HG03159 (cell line): ENCODE data around the gene ENTREP1.
"Not testable (repeated sequence)": the region's sequence is repeated elsewhere in the genome, so short reads cannot be mapped to it uniquely, and the experiment has no call there.

Source experiments
- ATAC-seq: cut with Tn5 transposase; IDR thresholded peaks from one replicate; pipeline ENCODE4 v1.9.1; 2021; ENCODE audit warnings: mild to moderate bottlenecking, moderate library complexity; ENCODE audit not compliant: unreplicated experiment

The ENTREP1 gene

DNA sequence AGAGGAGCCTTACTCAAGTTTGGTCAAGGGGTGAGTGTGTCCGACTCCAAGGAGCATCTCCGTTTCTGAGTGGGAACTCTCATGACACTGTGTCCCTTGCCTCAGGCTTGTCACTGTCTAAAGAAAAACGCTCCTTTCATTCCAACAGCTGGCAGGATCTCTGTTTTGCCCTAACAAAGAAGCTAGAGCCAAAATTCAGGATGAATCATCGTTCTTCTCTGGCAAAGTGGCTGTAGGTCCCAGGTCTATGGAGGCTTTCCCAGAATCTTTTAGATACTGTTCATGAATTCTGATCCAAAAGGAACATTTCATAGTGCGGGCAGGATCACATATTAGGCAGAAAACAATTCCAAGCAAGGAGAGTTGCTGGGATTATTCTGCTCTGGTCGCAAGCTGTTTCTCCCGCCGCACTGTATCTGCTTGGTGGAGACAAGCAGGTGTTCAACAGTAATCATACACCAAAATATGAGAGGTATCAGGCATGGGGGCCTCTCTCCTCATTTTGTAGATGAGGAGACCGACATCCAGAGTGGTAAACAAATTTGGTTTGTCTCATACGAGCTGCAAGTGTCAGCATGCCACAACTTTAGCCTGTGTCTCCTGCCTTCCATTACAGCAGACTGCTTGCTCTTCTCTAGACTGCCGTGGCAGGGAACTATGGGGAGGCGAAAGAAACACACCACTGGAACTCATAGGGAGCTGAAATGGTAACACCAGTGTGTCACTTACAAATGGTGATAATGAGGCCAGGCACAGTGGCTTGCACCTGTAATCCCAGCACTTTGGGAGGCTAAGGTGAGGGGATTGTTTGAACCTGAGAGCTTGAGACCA lies 72.6 kb downstream of the ENTREP1 start:
- ATAC-seq = no peak

DNA sequence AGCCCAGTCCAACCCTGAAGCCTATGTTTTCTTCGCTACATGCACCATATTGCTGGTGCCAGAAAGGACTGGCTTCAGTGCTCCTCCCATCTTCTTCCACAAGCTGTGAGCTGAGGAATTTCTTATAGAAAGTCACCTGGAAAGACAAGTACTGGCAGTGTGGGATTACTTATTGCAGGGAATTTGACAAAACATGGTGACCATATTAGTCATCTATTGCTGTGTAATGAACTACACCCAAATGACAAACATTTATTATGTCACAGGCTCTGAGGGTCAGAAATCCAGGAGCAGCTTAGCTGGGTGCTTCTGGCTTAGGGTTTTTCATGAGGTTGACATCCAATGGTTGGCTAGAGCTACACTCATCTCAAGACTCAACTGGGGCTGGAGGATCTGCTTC lies 75.5 kb downstream of the ENTREP1 start:
- ATAC-seq = no peak

DNA sequence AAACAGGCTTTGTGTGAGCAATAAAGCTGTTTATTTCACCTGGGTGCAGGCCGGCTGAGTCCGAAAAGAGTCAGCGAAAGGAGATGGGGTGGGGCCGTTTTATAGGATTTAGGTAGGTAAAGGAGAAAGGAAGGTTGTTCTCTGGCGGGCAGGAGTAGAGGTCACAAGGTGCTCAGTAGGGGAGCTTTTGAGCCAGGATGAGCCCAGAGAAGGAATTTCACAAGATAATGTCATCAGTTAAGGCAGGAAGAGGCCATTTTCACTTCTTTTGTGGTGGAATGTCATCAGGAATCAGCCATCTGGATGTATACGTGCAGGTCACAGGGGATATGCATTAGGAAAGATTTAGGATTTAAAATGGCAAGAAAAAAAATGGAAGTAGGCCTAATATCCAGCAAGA lies 84.9 kb downstream of the ENTREP1 start:
- not testable (repeated sequence) for ATAC-seq

DNA sequence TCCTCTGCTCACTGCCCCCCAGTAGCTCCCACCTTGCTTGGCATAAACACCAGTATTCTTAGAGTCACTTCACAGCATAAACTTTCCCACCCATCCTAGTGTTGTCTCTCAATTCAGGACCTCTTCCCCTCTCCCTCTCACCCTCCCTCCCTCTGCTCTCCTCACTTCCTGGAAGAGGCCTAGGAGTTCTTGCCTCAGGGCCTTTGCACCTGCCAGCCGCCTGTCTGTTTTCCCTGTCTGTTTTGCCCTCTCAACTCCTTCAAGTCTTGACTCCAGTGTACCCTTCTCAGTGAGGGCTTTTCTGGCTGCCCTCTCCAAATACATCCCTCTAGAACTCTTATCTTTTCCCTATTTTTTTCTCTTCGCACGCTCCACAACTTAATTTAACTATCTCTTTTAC lies 86.2 kb downstream of the ENTREP1 start:
- no peak for ATAC-seq

DNA sequence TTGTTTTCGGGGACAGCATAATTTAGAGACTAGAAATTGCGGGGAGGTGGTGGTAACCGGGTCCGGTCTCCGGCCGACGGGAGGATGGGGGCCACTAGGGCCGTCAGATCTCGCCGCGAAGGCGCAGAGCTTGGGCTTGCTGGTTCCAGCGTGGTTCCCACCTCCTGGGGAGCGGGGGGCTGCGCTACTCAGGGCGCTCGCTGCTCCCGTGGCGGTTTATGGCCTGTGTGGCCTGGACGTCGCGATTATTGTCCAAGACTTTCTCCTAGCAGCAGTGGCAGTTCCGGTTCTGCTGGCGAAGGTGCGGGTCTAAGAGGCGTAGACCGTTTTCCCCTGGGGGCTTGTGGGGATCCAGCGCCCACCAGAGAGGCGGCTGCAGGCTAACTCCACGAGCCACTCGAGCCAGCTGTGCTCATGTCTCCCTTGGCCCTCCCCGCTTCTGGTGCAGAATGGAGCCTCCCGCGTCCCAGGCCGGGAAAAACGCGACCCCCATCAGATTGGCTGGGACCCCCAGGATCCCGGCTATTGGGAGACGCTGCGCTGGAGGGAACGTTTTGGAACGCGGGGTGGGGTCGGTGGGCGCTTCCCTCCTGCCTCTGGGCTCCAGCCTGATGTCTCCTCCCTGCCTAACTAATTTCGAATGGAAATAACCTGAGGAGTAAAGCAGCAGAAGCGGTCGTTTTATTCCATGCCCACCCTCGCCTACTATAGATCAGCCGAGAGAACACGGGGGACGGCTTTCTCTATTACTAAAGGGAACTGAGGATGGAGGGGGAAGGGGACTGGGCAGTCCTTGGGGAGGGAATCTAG lies 87.1 kb downstream of the ENTREP1 start:
- no peak for ATAC-seq

DNA sequence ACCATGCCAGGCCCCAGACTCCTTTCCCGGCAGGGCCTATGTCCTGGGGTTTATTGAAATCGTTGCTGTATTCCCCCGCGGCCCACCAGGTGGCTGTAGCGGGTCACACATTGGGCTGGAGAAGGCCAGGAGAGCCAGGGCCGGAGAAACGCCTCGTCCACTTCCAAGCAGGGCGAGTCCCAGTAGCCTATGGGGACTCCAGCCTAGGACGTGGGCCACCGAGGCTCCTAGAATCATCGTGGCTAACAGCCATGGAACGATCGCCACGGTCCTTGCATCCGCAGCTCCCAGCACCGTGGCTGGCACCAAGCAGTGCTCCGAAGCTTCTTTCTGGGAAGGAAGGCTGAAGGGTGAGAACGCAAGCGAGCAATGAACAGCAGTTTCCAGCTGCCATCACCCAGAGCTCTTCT lies 87.7 kb downstream of the ENTREP1 start:
- no peak for ATAC-seq

DNA sequence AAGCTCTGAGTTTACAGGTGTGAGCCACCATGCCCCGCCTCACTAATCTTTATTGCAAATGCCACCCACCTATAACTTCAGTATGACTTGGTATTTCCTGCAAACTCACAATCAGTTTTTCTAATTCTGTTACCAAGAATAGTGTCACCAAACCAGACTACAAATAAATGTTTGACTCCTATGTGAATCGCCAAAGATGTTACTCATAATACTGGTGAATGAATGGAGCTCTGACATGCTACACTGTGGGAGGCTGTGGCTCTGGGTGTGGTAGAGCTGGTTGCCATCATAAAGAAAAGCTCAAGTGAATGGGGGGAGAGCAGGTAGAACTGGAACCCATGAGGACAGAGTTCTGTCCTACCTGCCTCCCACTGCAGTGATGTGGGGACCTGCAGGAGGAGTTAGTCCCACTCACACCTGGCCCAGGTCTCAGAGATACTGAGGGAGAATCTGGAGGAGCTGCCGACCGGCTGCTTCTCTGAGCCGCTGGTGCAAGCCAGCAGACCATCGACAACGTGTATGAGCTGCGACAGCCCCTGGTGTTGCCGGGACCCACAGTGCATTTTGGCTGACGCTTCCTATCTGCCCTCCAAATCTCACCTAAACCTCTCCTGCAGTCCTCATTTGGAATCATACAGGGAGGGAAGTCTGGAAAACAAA lies 95.7 kb downstream of the ENTREP1 start:
- no peak for ATAC-seq

DNA sequence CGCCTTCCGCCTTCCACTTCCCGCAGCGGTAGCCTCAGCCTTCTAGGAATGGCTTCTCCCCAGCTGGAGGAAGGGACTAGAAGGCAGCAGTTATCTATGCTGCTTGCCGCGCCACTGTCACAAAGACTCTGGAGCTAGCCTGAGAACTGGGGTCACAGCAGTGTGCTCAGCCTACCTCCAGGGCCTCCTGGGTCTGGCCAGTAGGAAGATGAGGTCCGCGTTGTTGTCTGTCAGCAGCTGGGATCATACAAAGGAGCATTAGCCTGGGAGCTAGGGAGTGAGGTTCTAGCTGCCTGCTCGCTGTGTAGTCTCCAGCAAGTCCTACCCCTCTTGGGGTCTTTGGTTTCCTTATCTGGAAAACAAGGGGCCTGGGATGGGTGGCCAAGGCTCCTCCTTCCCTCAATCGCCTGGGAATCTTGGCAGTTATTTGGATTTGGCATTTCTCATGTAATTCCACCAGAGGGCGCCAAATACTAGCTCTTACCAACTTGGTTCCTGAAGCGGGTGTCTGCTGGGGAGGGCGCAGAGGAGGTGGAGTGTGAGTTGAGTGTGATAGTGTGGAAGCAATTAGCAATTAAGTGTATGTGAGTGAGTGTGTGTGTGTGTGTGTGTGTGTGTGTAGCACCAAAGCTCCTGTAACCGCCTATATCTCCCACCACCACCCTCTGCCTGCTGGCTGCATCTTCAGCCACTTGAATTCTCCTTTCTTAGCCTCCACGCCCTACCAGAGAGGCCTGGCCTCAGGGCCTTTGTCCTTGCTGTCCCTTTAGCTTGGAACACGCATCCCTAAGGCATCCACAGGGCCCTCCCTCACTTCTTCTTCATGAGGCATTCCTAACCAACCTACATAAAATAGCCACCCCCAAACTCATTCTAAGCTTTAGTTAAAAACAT lies 97.1 kb downstream of the ENTREP1 start:
- peak; percentile 73 for ATAC-seq

DNA sequence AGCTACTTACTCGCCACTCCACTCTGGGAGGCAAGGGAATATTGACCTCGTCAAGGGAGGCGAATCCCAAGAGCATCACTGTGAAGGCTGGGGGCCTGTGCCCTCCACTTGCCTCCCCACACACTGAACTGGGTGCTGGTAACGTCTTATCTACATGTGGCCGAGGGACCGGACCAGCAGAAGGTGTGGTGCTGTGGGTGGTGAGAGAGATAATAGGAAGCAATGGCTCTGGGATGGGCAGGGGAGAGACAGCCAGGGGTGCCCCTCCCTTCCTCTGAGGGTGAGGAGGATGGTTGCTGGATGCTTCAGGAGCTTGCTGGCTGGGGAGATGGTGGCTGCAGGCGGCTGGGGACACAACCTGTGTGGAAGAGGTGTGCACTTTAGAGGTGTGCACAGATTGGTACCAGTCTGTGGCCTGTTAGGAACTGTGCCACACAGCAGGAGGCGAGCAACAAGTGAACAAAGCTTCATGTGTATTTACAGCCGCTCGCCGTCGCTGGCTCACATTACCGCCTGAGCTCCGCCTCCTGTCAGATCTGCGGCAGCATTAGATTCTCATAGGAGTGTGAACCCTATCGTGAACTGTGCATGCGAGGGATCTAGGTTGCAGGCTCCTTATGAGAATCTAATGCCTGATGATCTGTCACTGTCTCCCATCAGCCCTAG lies 100.3 kb downstream of the ENTREP1 start:
- ATAC-seq = no peak

DNA sequence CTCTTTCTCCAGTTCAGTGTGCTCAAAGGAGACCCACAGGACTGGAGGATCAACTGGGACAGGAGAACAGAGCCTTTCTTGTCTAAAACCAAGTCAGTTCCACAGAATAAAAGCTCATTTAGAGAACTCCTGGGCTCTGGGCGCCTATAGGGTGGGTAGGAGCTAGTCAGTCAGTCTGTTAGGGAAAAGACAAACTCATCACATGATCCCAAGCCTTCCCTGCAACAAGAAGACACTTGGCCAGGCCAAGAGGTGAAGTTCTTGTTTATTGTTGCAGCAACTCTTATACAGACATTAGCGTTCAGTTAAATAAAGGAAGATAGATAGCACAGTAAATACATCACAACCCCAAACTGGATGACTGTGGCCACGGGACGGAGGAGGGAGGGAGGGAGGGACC lies 102.3 kb downstream of the ENTREP1 start:
- ATAC-seq = no peak

DNA sequence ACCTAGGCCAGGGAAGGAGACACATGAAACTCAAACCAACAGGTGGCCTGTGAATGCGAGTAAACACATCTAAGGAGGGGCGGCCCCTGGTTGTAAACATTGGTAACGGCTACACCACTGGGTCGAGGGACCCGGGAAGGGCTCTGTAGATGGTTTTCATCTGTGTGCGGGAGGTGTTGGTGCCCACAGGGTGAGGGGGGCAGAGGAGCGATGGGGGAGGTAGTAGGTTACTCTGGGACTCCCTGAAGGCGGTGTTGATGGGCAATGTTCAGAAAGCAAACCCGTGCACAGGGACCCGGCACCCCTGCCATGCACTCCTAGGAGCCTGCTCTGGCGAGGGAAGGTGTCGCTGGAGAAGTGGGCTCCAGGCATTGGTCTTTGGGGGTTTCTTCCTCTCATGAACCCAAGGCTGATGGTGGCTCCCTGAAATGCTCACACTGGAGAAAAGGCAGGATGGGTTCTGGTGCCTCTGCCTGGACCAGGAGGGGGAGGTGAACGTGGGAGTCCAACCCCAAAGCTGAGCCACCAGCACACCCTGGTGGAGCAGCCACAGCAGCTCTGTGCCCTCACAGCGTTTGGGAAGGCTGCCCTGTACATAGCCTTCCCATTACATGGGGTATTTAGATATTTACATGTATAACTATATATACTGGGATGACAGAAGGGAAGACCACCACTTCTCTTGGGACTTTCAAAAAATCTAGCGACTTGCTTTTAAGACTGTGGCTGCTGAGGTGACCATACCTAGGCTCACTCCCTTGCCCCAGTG lies 103.2 kb downstream of the ENTREP1 start:
- ATAC-seq = no peak

DNA sequence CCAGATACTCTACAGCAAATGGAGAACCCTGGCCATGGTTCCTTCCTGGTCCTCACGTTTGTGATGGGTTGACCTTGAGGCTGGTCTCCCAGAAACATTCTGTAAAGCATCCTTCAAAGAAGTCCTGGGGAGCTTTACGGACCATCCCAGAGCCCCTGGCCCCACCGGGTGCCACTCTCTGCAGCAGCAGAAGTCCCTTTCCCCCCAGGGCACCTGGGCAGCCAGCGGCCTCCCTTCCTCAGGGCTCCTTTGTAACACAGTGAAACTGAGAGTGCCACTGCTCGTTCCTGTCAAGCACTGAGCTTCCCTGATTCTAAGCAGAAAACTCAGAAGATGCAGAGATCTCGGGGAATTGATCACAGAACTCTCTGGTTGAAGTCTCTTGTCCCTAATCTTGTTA lies 104.3 kb downstream of the ENTREP1 start:
- ATAC-seq = no peak

DNA sequence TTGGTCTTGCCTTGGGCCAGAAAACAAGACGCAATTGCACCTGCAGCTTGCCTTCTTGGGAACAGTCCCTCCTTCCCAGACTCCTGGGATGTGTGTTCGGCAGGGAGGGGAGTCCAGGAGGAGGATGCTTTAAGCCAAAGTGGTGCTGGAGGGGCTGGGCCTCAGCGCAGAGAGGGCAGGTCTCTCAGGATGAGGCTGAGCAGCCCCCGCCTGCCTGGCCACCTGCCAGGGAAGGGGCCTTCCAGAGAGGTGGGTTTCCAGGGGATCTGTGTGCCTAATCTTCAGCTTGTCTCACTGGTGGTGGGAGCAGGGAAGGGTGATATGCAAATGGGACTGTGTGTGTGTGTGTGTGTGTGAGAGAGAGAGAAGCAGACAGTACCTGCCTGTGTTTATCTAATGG lies 105.2 kb downstream of the ENTREP1 start:
- no peak for ATAC-seq

DNA sequence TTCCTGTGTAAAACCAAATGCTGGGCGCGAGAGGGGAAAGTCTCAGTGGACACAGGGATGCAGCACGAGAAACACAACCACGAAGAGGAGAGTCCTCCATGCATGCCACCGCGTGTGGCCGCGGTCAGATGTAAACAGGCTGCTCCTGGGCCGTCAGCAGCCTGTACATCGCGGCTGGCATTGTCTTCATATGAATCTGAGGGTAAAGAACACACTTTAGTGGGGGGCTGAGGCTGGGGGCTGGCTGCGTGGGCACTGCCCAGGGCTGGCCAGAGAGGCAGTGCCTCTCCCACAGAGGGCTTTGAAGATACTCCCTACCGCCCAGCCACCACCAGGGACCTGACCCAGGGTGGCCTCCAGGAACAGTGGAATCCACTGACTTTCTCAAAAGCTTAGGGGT lies 106.2 kb downstream of the ENTREP1 start:
- no peak for ATAC-seq

DNA sequence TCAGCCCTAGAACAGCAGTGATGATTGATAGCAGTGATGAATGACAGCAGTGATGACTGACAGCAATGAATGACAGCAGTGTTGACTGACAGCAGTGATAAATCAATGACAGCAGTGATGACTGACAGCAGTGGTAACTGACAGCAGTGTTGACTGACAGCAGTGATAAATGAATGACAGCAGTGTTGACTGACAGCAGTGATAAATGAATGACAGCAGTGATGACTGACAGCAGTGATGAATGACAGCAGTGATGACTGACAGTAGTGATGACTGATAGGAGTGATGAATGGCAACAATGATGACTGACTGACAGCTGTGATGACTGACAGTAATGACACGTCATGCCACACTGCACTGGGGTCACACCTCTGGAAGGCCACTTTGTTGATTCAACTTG lies 106.8 kb downstream of the ENTREP1 start:
- no peak for ATAC-seq

DNA sequence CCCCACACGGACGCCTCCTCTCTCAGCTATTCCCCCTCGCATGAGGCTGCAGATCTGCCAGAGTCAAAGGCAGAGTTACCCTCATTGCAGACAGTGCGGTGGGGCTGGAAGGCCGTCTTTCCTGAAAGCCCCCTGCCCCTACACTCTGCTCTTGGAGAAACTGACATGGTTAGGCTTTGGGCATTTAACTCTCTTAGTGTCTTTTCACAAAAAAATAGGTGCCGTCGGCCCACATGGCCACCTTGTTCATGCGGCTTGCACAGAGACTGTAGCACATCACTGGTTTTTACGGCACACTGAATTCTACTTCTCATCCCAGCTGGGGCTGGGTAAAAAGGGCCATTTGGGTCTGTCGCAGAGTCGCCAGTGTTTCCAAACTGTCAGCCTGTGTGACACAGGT lies 107.6 kb downstream of the ENTREP1 start:
- no peak for ATAC-seq

DNA sequence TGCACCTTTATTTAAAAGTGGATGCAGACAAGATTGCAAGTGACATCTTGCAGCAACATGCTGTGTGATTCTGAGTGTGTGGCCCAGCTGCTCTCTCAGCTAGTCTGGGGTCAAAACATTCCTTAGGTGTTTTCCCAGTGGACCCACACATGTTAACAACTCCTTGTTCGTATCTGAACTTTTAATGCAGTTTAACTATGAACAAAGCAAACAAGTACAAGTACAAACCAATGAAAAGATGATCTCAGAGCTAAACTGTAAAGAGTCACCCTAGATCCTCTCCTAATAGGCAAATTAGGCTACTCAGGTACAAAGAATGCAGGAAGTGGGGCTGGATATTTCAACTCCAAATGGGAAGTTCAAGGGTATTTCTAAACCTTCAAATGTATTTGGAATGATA lies 108.4 kb downstream of the ENTREP1 start:
- no peak for ATAC-seq

DNA sequence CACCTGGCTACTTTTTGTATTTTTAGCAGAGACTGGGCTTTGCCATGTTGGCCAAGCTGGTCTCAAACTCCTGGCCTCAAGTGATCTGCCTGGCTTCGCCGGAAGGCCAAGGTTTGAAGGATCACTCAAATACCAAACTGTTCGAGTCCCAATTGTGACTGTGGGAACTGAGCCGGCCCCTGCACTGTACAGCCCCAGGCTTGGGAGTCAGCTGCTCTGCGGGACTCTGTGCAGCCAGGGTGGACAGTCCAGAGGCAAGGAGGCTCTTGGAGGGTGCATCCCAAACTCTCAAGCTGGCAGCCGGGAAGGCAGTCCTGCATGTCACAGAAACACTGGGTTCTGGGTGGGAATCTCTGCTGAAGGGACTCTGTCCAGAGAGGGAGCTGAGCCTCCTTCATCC lies 109.0 kb downstream of the ENTREP1 start:
- ATAC-seq = no peak

DNA sequence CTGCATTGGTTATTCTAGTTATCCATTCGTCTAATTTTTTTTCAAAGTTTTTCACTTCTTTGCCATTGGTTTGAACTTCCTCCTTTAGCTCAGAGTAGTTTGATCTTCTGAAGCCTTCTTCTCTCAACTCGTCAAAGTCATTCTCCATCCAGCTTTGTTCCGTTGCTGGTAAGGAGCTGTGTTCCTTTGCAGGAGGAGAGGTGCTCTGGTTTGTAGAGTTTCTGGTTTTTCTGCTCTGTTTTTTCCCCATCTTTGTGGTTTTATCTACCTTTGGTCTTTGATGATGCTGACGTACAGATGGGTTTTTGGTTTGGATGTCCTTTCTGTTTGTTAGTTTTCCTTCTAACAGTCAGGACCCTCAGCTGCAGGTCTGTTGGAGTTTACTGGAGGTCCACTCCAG lies 114.6 kb downstream of the ENTREP1 start:
- not testable (repeated sequence) for ATAC-seq
